HEK293 (cell line): ENCODE measurements around the gene AGTR1.

Experiments used
- CTCF ChIA-PET: fragments of 350-600 bp; formaldehyde crosslinking; extraction: SDS; loops from one replicate; lab custom pipeline; 2021; ENCODE audit warnings: antibody characterized with exemption; lab: Yijun Ruan, JAX
- POLR2A ChIA-PET: fragments of 300-600 bp; formaldehyde crosslinking; extraction: SDS; loops from one replicate; lab custom pipeline; 2020; ENCODE audit warnings: antibody characterized with exemption, inconsistent platforms; lab: Yijun Ruan, JAX
- H3K27ac ChIP-seq: fragments of 200-500 bp; sonication (Bioruptor generic); 2 replicates; pipeline ENCODE4 v1.5.1; 2014; ENCODE audit warnings: low read depth, low read length, control low read depth, inconsistent platforms; ENCODE audit errors: extremely low read depth
- H3K36me3 ChIP-seq, 2 experiments: fragments of 200-500 bp in 1 of 2; sonication (Bioruptor generic) in 1 of 2; 1 replicate in 1 of 2; 2 replicates in 1 of 2; pipeline ENCODE4 v1.5.1; 2014 to 2017; ENCODE audit warnings: inconsistent platforms in 2 of 2, low read length in 2 of 2; ENCODE audit not compliant: control insufficient read depth in 2 of 2, insufficient read depth in 1 of 2
- H3K4me1 ChIP-seq: fragments of 200-500 bp; sonication (Bioruptor generic); 2 replicates; pipeline ENCODE4 v1.5.1; 2014; ENCODE audit warnings: mild to moderate bottlenecking, low read length, inconsistent platforms; ENCODE audit not compliant: control insufficient read depth, insufficient read depth
- H3K4me3 ChIP-seq: 2 replicates; pipeline ENCODE4 v1.5.1; 2011; ENCODE audit warnings: low read depth, mild to moderate bottlenecking, control low read depth, low read length, moderate library complexity
- H3K9me3 ChIP-seq: fragments of 200-500 bp; sonication (Bioruptor generic); 2 replicates; pipeline ENCODE4 v1.5.1; 2014; ENCODE audit warnings: low read depth, low read length, inconsistent platforms; ENCODE audit not compliant: control insufficient read depth, insufficient read depth
- BCL11A ChIP-seq: fragments of 450-650 bp; formaldehyde crosslinking; IDR thresholded peaks from 2 replicates; pipeline ENCODE4 v1.5.1; 2016; ENCODE audit warnings: low read depth, missing biosample characterization, missing genetic modification characterization
- CTCF ChIP-seq: fragments of 450-650 bp; formaldehyde crosslinking; IDR thresholded peaks from 2 replicates; pipeline ENCODE4 v1.5.1; 2016; ENCODE audit warnings: missing biosample characterization, missing genetic modification characterization
- GFI1B ChIP-seq: fragments of 450-650 bp; formaldehyde crosslinking; IDR thresholded peaks from 2 replicates; pipeline ENCODE4 v1.5.1; 2016; ENCODE audit warnings: missing biosample characterization, missing genetic modification characterization
- GLI4 ChIP-seq: fragments of 450-650 bp; formaldehyde crosslinking; IDR thresholded peaks from 2 replicates; pipeline ENCODE4 v1.5.1; 2016; ENCODE audit warnings: missing biosample characterization, missing genetic modification characterization
- HOXD13 ChIP-seq: sonication (generic); formaldehyde crosslinking; IDR thresholded peaks from 2 replicates; pipeline ENCODE4 v1.8.0; 2022; ENCODE audit warnings: missing genetic modification reagents, borderline replicate concordance
- TCF7L2 ChIP-seq: IDR thresholded peaks from 2 replicates; pipeline ENCODE4 v1.6.1; 2011; ENCODE audit warnings: low read depth, mild to moderate bottlenecking, inconsistent platforms, low read length, moderate library complexity, borderline replicate concordance
- ZBTB10 ChIP-seq: fragments of 450-650 bp; formaldehyde crosslinking; IDR thresholded peaks from 2 replicates; pipeline ENCODE4 v1.5.1; 2016; ENCODE audit warnings: missing biosample characterization, missing genetic modification characterization
- ZBTB21 ChIP-seq: fragments of 450-650 bp; formaldehyde crosslinking; IDR thresholded peaks from 2 replicates; pipeline ENCODE4 v1.5.1; 2017; ENCODE audit warnings: missing biosample characterization, missing genetic modification characterization
- ZFP69B ChIP-seq: fragments of 450-650 bp; formaldehyde crosslinking; IDR thresholded peaks from 2 replicates; pipeline ENCODE4 v1.5.1; 2016; ENCODE audit warnings: missing biosample characterization, missing genetic modification characterization
- ZNF10 ChIP-seq: fragments of 450-650 bp; formaldehyde crosslinking; IDR thresholded peaks from 2 replicates; pipeline ENCODE4 v1.5.1; 2017; ENCODE audit warnings: missing biosample characterization, missing genetic modification characterization
- ZNF221 ChIP-seq: fragments of 450-650 bp; formaldehyde crosslinking; IDR thresholded peaks from 2 replicates; pipeline ENCODE4 v1.5.1; 2017; ENCODE audit warnings: missing biosample characterization, missing genetic modification characterization, borderline replicate concordance
- ZNF274 ChIP-seq, 2 experiments: fragments of 200-500 bp in 1 of 2; fragments of 450-650 bp in 1 of 2; sonication (Bioruptor generic) in 1 of 2; formaldehyde crosslinking in 1 of 2; IDR thresholded peaks; 2 replicates each; pipeline versions ENCODE4 v1.5.1 to v1.6.1; 2014 to 2016; ENCODE audit warnings: borderline replicate concordance in 1 of 2, inconsistent platforms in 1 of 2, low read length in 1 of 2, missing biosample characterization in 1 of 2, missing genetic modification characterization in 1 of 2
- ZNF391 ChIP-seq: fragments of 450-650 bp; formaldehyde crosslinking; IDR thresholded peaks from 2 replicates; pipeline ENCODE4 v1.5.1; 2016; ENCODE audit warnings: low read depth, missing biosample characterization, missing genetic modification characterization, borderline replicate concordance
- ZNF423 ChIP-seq: fragments of 450-650 bp; formaldehyde crosslinking; IDR thresholded peaks from 2 replicates; pipeline ENCODE4 v1.5.1; 2016; ENCODE audit warnings: missing biosample characterization, missing genetic modification characterization
- ZNF48 ChIP-seq: fragments of 450-650 bp; formaldehyde crosslinking; IDR thresholded peaks from 2 replicates; pipeline ENCODE4 v1.5.1; 2016; ENCODE audit warnings: missing biosample characterization, missing genetic modification characterization
- ZNF596 ChIP-seq: fragments of 450-650 bp; IDR thresholded peaks from 2 replicates; pipeline ENCODE4 v1.5.0; 2018; ENCODE audit warnings: missing biosample characterization, mild to moderate bottlenecking, missing genetic modification characterization, moderate library complexity
- ZNF600 ChIP-seq: fragments of 450-650 bp; formaldehyde crosslinking; IDR thresholded peaks from 2 replicates; pipeline ENCODE4 v1.5.1; 2016; ENCODE audit warnings: missing biosample characterization, missing genetic modification characterization
- ZNF658 ChIP-seq: fragments of 450-650 bp; formaldehyde crosslinking; IDR thresholded peaks from 2 replicates; pipeline ENCODE4; 2016; ENCODE audit warnings: missing biosample characterization, missing genetic modification characterization
- TF ChIP-seq, protein P1 (sequence below): fragments of 450-650 bp; formaldehyde crosslinking; IDR thresholded peaks from 2 replicates; pipeline ENCODE4 v1.5.1; 2017; ENCODE audit warnings: missing biosample characterization, missing genetic modification characterization
- TF ChIP-seq, protein P2 (sequence below): fragments of 450-650 bp; formaldehyde crosslinking; IDR thresholded peaks from 2 replicates; pipeline ENCODE4 v1.5.1; 2016; ENCODE audit warnings: missing biosample characterization, missing genetic modification characterization

Gene AGTR1

DNA sequence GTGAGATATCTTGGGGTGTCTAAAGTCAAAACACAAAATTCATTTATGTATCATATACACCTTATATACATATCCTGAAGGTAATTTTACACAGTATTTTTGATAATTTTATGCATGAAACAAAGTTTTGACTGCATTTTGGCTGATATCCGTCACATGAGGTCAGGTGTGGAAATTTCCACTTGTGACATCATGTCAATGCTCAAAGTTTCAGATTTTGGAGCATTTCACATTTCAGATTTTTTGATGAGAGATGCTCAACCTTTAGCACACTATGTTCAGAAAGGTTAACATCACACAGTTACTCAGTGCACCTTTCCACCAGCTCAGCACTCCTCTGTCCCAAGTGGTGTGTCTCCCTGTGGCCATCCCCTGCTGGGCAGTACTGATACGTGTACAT lies 92.2 kb downstream of the AGTR1 start:
- Histone ChIP-seq H3K4me1 (no peaks in the 10 kb centered on the region), H3K27ac (no peak overlapping the region), H3K36me3 (no peaks in the 10 kb centered on the region), H3K9me3 (no peaks in the 10 kb centered on the region), H3K4me3 (no peak overlapping the region)
- POLR2A ChIA-PET, result no interaction called here
- CTCF ChIA-PET, result interaction anchor here (0.5 kb wide), 1 partner anchor 30 kb away, joined by 3 read pairs; no protein-coding TSS in a partner anchor
- TF ChIP-seq, protein P1, sequence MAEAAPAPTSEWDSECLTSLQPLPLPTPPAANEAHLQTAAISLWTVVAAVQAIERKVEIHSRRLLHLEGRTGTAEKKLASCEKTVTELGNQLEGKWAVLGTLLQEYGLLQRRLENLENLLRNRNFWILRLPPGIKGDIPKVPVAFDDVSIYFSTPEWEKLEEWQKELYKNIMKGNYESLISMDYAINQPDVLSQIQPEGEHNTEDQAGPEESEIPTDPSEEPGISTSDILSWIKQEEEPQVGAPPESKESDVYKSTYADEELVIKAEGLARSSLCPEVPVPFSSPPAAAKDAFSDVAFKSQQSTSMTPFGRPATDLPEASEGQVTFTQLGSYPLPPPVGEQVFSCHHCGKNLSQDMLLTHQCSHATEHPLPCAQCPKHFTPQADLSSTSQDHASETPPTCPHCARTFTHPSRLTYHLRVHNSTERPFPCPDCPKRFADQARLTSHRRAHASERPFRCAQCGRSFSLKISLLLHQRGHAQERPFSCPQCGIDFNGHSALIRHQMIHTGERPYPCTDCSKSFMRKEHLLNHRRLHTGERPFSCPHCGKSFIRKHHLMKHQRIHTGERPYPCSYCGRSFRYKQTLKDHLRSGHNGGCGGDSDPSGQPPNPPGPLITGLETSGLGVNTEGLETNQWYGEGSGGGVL (tag by site-specific recombination), result no peak
- TF ChIP-seq ZNF596 (tag by site-specific recombination), result no peak
- TF ChIP-seq, protein P2, sequence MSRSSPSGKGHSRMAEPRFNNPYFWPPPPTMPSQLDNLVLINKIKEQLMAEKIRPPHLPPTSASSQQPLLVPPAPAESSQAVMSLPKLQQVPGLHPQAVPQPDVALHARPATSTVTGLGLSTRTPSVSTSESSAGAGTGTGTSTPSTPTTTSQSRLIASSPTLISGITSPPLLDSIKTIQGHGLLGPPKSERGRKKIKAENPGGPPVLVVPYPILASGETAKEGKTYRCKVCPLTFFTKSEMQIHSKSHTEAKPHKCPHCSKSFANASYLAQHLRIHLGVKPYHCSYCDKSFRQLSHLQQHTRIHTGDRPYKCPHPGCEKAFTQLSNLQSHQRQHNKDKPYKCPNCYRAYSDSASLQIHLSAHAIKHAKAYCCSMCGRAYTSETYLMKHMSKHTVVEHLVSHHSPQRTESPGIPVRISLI, result no peak
- TF ChIP-seq GLI4 (tag by site-specific recombination), result no peak
- TF ChIP-seq ZNF423, result no peak
- no peak for TF ChIP-seq ZBTB10 (tag by site-specific recombination)
- TF ChIP-seq ZNF274 (IDR thresholded peaks at IDR 0.05; ENCODE audit: low read length), result no peak
- TF ChIP-seq ZNF274 (tag by site-specific recombination; IDR thresholded peaks at IDR 0.05; ENCODE audit: borderline replicate concordance), result no peak
- no peak for TF ChIP-seq ZNF391 (tag by site-specific recombination)
- no peak for TF ChIP-seq ZNF658
- TF ChIP-seq ZNF10 (tag by site-specific recombination), result no peak
- TF ChIP-seq HOXD13 (CRISPR knock-in tag), result no peak
- TF ChIP-seq TCF7L2, result no peak
- no peak for TF ChIP-seq CTCF (tag by site-specific recombination)
- no peak for TF ChIP-seq GFI1B (tag by site-specific recombination)
- TF ChIP-seq ZFP69B (tag by site-specific recombination), result no peak

GRCh38 chr3:148790370-148790769 lies 92.7 kb downstream of the AGTR1 start:
- ChIA-PET POLR2A (no interaction called here), CTCF (no interaction called here)
- no peaks in the 10 kb centered on the region for H3K9me3 ChIP-seq
- H3K27ac ChIP-seq, result no peak overlapping the region
- H3K36me3 ChIP-seq, result no peaks in the 10 kb centered on the region
- TF ChIP-seq ZNF600 (no peak), ZNF221 (tag by site-specific recombination) (no peak), ZBTB21 (tag by site-specific recombination) (no peak), ZNF48 (tag by site-specific recombination) (no peak), BCL11A (tag by site-specific recombination) (no peak)
- TF ChIP-seq, all 188 proteins: peak for 0
- H3K4me3 ChIP-seq, result no peak overlapping the region
- no peaks in the 10 kb centered on the region for H3K4me1 ChIP-seq
